Measurements from ENCODE around the gene FAM20C.

The FAM20C gene

GRCh38 chr7:278081-278480, 85.7 kb downstream of the FAM20C start:
- no peak for DNase-seq

GRCh38 chr7:279821-280220, 87.5 kb downstream of the FAM20C start:
- DNase-seq: no peak

GRCh38 chr7:280461-280860, 88.1 kb downstream of the FAM20C start:
- DNase-seq: no peak

DNA sequence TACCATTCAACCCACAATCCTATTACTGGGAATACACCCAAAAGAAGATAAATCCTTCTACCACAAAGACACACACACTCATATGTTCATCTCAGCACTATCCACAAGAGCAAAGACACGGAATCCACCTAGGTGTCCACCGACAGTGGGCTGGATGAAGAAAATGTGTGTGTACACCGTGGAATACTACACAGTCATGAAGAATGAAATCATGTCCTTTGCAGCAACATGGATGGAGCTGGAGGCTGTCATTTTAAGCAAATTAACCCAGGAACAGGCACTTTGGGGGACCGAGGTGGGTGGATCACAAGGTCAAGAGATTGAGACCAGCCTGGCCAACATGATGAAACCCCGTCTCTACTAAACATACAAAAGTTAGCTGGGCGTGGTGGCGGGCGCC, 89.3 kb downstream of the FAM20C start:
- DNase-seq: no peak

DNA sequence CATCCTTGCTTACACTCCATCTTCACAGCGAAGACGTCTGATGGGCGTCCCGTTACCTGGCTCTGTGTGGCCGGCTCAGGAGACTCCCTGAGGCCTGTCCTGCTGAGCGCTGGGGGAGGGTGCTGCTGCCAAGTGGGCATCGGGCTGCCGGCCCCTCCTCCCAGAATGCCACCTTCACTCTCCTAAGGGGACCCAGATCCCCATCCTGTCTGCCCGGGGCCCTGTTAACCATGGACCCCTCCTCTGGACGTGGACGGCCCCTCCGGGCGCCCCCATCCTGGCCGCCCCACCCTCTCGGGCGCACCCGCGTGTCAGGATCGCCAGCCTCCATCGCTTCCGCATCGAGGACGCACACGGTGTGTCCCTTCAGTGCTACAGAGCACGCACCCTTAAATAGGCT, 90.2 kb downstream of the FAM20C start:
- DNase-seq: no peak

GRCh38 chr7:284762-285722, 92.7 kb downstream of the FAM20C start:
- no peak for DNase-seq

DNA sequence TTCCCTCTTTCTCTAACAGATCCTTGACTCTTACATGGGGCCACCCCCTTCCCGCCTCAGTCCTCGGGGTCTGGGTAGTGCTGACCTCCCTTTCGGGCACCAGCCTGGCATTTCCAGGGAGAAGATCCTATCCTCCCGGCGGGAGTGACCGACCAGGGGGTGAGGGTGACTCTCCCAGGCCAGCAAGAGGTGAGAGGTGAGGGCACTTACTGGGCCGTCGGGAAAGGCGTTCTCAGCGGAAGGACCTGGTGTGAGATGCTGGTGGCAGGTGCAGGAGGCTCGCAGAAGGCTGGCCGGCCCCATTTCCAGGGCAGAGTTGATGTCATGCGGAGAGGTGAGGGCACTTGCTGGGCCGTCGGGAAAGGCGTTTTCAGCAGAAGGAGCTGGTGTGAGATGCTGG, 93.4 kb downstream of the FAM20C start:
- no peak for DNase-seq

DNA sequence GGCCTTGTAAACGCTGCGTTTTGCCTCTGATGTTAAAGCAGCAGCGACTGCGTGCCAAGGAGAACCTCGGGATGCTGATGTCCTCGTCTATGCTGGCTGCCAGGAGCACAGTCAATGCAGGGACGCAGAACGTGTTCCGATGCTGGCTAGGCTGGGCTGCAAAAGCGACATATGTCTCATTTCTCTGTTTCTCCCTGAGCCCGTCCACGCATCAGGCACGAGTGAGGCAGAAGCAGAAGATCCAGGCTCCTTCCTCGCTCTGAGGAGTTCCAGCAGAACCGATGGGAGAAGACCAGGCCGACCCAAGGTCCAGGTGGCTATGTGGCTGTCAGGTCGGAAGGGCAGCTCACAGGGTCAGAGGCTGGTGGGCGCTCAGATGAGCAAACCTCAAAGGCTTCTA, 93.9 kb downstream of the FAM20C start:
- no peak for DNase-seq

- DNase-seq: no peak
Observed at GRCh38 chr7:288671-289101, 96.3 kb downstream of the FAM20C start.

DNA sequence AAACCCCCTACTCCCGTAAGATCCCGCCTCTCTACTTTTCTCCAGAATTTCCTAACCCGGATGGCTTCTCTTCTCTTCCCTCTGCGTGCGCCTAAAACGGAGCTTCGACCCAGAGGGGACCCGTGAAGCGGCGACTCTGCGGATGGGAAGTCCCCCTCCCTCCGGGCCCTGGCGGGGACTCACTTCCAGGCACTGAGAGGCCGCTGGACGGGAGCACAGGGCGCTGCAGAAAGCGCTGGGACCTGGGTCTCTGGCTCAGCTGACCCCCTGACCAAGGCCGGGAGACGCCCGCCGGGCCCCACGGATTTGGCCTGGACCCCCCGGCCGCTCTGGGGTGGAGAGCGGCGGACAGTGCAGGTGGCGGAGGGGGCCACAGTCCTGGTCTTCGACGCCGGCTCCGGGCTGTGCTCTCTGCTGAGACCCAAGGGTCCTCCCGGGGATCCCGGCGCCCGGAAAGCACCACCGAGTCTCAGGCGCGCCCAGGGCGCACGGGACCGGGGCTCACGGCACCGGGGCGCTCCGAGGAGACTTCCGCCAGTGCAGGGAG, 96.9 kb downstream of the FAM20C start:
- no peak for DNase-seq

DNA sequence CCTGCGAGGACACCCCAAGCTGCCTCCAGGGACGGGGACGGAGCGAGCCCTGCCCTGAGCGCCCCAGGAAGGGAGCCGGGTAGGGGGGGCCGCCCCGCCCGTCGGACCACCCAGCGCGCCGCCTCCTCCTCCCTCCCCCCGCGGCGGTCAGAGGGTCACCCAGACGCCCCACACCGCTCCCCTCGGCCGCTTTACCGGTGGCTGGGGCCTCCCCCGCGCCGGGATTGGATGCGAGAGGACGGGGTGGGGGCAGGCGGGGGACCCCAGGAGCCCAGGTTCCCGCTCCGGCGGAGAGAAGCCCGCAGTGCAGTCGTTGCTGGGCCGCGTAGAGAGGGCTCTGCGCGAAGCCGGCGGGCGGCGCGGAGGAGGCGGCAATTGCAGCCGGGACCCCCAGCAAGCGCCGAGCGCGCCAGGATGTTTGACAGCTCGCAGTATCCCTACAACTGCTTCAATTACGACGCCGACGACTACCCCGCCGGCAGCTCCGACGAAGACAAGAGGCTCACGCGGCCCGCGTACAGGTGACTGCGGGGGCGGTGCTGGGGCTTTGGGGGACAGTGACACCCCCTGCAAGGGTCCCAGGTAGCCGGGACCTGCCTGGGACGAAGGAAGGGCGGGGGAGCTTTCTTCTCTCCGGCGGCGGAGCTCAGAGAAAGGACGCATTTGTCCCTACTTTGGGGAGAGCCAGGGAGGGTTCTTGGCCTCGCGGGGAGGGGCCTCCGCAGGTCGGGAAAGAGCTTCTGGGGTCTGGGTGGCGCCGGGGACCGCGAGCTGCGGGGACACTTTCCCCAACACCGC, 97.6 kb downstream of the FAM20C start, which contains the start of gene FOXL3:
Gene FOXL3 (plus strand): TSS at position 415 of the 798 bp plus-strand sequence. CDS start 0 bp downstream, at position 415.
- no peak for DNase-seq

DNA sequence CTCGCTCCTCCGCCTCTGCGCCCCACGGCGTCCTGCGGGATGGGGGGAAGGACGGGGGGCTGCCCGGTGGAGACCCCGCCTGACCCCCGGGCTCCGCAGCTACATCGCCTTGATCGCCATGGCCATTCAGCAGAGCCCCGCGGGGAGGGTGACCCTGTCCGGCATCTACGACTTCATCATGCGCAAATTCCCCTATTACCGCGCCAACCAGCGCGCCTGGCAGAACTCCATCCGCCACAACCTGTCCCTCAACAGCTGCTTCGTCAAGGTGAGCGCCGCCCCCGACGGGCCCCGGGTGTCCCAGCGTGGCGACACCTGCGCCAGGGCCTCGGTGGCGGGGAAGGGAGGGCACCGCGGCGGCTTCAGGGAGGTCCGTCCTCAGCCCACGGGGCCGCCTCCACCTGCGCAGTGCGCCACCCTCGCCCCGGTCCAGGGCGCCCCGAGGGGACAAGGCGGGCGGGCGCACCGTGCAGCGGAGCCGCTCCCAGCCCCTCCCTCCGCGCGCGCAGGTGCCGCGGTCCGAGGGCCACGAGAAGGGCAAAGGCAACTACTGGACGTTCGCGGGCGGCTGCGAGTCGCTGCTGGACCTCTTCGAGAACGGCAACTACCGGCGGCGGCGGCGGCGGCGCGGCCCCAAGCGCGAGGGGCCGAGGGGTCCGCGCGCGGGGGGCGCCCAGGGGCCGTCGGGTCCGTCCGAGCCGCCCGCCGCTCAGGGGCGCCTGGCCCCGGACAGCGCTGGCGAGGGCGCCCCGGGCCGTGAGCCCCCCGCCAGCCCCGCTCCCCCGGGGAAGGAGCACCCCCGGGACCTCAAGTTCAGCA, 98.4 kb downstream of the FAM20C start:
- no peak for DNase-seq

DNA sequence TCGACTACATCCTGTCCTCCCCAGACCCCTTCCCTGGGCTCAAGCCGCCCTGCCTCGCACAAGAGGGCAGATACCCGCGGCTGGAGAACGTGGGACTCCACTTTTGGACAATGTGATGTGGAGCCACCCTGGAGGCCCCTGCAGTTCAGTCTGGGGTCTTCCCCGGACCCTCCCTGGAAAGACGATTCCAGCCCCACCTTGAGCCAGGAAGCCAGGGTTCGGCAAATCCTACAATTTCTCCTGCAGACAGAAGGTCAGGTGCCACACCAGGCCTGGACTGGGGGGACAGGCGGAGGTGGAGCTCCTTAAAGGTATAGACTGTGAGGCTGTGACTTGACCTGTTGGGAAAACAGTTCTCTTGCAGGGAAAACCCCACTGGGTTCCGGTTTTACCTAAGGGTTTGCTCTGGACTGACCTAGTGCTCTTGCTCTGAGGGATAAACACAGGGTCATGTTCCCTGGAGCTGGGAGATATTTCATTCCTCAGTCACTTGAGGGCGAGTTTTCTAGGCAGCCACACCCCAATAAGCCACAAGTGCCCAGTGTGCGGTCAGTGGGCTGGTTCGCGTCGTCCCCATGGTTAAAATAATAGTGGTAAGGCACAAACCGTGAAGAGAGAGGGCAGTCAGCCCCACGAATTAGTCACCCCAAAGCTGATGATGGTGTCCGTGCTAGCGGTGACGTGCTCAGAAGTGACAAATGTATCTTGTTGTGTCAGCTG, 99.2 kb downstream of the FAM20C start:
- no peak for DNase-seq

- no peak for DNase-seq
Observed at GRCh38 chr7:292226-292625, 99.9 kb downstream of the FAM20C start.

DNA sequence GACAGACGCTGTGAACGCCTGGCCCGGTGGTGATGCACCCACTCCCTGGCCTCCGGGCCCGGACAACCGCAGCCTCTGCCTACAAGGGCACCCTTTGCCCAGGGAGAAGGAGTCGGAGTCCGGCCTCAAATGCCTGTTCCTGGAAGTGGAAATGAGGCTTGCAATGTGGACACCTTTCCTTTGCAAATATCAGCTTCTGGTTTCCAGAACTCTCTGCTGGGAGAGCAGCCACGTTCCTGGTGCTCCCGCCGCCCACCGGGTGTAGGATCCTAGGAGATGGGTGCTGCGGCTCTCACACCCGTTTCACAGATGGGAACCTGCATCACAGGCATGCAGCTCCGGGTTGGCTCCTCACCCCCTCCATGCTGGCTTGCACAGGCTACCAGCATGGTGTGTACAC, 100.5 kb downstream of the FAM20C start:
- no peak for DNase-seq

- DNase-seq: no peak
Observed at GRCh38 chr7:293681-294439, 101.5 kb downstream of the FAM20C start.

GRCh38 chr7:294440-295154, 102.2 kb downstream of the FAM20C start:
- no peak for DNase-seq

DNA sequence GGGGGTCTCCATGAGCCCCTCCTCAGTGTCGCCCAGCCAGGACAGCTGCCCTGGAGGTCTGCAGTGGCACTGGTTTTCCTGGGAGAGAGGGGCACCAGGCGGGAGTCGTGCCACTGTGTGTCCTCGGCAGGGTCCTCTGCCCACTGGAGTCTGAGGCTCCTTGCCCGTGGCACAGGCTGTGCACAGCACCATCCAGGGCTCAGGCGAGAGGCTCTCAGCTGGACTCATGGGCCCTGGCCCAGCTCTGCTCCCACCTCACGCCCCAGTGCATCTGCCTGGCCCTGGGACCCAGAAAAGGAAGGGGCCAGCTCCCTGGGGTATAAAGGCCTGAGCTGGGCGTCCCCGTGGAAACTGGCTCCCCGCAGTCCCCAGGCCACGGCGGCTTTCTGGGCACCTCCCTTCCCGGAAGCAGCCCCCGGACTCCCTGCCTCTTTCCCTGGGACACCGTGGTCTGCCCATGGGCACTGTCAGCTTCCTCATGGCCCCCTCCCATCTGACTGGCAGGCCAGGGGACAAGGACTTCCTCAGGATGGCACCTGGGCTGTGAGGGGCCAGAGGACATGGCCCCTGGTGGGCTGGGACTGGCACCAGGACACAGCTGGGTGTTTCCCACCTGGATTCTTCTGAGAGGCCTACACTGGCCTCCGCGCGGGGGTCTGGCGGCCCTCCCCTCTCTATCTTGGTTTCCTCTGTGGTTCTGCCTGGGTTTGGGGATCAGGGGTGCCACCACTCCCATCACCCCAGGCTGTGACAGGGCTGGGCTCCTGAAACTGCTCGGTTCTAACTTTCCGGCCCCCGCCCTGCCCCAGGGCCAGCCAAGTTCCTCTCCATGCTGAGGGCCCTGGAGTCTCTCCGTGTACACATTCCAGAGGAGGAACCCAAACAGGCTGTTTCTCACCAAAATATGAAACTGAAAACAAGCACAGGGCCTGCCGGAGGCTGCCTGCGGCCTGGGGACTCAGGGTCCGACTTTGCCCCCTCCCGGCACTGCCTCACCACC, 103.1 kb downstream of the FAM20C start:
- DNase-seq: no peak

GRCh38 chr7:296373-296945, 104.1 kb downstream of the FAM20C start:
- no peak for DNase-seq
